Myocyte (in vitro differentiated cells): ENCODE results near the gene RUFY1. TPM values are rescaled to one million over a fixed set of nuclear protein-coding genes. Genes with fewer than 3 reads are reported as not detected.

ENCODE experiments used
- DNase-seq: peaks from one replicate; pipeline ENCODE4 v3.0.0-alpha.2; 2012; ENCODE audit warnings: low read depth
- total RNA-seq: library from RNA; depleted of rRNA; stranded (reverse); fragments of >200 nt; gene quantifications from 2 replicates; pipeline ENCODE4 v1.2.3, GENCODE V29; 2014

RUFY1 gene
- total RNA-seq, 1 donor from 2014 or later, result 38.2 TPM

DNA sequence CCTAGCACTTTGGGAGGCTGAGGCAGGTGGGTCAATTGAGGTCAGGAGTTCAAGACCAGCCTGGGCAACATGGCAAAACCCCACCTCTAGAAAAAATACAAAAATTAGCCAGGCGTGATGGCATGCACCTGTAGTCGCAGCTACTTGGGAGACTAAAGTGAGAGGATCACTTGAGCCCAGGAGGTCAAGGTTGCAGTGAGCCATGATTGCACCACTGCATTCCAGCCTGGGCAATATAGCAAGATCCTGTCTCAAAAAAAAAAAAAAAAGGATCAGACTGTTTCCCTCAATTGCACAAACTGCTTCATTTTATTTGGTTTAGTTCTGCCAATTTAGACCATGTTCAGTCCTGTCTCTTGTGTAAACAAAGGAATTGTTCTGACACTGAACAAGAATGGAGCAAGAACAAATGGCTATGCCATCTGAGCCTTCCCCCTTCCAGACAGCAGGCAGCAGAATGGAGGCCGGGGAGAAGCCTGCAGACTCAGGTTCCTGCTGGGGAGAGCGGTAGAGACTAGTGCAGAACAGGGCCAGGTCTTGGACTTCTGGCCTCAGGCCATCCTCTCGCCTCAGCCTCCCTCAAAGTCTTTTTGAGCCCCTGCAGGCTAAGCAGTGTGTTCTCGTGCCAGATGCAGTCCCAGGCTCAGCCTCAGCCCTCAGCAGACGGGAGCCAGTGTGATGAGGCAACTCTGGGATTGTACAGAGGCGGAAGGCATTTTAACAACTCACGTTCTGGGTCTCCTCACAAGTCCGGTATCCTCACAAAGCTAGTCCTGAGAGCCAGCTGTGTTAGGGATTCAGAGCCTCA lies 54.9 kb downstream of the RUFY1 start:
- no peak for DNase-seq

DNA sequence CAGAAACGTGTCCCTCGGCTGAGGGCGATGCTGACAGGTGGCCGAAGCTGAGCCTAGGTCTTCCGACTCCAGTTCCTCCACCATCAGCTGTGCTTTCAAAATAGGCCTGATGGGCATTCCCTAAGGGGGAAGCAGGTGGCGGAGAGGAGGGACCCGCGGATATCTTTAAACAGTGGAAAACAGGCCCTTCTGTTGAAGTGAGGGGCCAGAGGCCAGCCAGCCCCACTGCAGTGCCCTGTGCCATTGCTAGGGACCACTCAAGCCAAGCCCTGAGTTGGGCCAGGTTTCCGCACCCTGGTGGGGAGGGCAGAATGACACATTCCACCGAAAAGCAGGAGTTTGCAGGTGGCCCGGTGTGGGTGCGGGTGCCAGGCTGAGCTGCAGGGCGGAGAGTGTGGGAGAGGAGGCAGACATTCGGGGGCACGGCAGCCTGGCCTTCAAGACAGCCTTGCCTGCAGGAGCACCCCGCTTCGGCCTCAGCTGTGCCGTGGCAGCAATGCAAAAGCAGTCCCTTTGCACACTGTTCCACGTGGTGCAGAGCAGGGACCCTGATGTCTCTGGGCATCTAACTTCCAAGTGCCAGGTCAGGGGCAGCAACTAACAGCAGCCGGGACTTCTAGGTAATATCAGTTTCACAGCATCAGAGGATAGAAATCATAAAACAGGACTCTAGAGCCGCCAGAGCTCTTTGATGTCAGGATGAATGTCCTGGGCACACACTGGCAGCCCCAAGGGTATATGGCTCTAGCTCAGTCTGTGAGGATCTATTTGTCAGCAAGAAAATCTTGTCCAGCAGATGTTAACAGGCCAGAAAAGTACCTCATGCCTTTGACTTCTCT lies 55.9 kb downstream of the RUFY1 start:
- DNase-seq, result peak; percentile 72

DNA sequence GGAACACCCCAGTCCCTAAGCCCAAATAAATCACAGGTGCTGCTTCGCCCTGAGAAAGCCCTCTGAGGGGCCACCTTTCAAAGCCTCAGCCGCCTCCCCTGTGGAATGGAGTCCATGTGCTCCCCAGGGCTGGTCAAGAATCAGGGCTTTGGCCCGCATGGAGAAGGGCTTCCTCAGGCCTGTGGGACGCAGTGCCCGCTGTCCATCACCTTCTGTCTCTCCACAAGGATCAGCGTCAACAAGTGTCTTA lies 56.5 kb downstream of the RUFY1 start:
- DNase-seq, result no peak

DNA sequence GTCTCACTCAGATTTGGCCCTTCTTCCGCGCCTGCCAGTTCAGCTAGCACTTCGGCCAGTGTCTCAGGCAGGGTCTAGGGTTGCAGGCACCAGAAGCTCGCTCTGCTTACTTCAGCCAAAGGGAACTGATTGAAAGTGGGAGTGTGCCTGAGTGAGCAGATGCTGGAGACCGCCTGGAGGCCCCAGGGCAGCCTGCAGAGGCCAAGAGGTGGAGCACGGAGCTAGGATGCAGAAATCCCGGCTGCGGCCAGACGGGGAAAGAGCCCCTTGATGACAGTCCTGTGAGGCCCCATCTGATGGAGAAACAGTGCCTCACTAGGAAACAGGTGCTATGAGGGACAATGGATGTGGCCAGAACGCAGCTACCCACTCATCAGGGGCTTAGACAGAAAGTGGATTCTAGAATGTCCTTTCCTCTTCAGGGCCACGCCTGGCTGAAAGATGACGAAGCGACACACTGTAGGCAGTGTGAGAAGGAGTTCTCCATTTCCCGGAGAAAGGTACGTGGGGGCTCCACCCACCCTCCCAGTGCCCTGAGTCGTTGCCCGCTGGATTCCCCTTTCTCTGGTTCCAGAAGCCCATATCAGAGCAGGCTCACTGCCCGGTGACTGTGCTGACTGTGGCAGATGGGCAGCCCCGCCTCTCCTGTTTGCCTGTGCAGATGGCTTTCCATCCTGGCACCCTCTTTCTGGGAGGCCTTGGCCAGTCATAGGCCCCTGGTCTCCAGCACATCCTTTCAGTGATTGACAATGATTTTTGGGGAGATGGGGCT lies 57.0 kb downstream of the RUFY1 start:
- peak; percentile 61 for DNase-seq

DNA sequence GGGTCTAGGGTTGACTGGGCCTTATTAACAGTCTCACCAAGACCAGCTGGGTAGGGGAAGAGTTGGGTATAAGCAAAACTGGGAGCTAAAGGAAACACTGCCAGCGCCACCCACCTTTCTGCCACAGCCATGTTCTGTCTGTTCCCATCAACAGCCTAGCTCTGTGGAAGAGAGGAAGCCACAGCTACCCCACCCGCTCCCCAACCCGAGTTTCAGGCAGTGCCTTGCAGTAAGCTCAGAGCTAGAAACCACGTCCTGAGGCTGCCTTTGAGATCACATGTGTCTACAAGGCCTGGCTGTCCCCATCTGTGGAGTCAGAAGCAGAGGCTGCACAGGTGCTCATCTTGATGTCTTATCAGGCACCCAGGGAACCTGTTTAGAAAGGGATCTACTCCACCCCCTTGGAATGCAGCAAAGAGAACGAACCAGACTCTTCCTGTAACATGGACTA lies 57.8 kb downstream of the RUFY1 start:
- peak; percentile 67 for DNase-seq

DNA sequence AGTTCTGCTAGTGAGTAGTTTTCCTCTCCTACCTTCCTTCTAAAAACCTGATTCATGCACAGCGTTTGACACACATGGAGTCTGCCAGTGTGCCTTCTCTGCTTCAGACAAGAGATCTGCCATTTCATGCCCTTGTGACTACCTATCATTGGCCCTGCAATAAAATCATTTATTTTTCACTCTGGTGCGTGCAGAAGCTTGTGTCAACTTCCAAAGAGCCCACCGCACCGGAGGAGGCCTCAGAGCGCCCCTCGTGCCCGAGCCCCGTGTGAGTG lies 59.4 kb downstream of the RUFY1 start:
- DNase-seq, result no peak

DNA sequence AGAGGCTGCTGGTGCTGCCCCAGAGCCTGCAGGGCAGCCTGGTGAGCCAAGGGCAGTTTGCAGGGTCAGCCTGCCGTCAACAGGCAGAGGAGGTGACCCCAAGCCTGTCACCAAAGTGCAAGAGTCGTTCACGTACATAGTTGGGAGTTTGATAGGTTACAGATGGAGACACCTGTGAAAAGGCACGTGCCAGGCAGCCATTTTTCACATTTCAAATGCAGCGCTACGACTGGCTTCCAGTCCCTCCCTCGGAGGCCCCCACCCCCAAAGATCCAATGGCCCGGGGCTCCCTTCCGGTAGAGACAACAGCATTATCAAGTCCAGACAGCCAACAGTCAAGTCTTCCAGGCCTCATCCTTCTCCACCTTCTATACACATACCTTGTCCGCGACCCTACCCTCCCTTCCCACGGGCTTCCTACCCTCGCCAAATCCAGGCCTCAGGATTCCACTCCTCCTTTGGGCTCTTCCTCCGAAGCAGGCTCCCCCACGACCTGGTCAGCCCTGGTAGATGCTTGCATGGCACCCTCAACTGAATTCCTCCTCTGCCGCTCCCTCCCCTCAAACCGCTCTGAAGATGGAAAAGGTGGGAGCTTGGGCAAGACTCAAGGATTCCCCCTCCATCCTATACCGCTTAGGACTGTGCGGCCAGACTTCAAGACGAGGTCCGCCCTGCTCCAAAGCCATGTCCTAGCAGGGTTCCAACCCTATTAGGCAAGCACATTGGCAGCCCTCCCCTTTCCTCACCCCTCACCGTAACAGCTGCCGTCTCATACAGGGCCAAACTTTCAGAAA lies 60.0 kb downstream of the RUFY1 start:
- DNase-seq, result no peak

DNA sequence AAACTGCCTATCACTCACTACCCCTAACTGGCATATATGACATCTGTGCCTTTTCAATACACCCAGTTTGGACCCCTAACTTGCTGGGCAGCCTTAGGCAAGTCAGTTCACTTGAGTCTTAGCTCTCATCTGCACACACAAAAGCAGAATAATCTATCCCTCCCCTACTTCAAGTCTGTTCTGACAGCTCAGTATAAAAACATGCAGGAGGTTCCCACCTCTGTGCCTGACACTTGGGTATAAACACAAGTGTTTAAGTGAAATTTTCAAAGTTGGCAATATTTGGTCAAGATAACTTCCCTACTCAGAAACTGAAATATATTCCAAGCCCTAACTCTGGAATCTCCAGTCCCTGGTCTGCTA lies 60.5 kb downstream of the RUFY1 start:
- no peak for DNase-seq

DNA sequence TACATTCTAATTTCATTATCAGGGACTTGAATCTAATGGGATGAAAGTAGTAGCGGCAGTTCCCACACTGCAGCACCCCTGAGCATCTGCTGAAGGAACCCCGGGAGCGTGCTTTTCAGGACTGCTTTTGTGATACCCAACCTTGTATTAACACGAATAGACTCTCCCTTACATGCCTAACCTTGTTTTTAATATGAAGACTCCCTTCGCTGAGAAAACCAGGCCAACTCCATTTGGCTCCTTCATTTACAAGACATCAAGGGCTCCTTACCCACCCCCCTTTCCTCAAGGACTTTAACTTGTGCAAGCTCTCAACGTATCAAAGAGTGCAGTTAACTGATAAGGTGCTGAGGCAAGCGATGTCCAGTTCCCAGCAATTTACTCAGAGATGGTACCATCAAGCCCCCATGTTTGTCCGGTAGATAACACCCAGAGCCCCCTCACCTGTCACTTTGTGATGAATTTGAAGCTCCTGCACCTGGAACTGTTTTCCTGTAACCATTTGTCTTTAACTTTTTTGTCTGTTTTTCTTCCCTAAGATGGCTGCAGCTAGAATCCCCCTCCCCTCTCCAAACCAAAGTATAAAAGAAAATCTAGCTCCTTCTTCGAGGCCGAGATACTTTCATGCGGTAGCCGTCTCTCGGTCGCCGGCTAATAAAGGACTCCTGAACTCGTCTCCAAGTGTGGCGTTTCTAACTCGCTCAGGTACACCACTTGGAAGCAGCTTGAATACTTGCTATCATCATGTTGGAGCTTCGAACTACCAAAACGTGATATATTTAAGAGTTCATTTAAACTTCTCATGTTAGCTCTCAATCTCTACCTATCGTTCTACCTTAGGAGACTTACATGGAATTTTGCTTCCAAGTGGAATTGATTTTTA lies 62.5 kb downstream of the RUFY1 start:
- no peak for DNase-seq

DNA sequence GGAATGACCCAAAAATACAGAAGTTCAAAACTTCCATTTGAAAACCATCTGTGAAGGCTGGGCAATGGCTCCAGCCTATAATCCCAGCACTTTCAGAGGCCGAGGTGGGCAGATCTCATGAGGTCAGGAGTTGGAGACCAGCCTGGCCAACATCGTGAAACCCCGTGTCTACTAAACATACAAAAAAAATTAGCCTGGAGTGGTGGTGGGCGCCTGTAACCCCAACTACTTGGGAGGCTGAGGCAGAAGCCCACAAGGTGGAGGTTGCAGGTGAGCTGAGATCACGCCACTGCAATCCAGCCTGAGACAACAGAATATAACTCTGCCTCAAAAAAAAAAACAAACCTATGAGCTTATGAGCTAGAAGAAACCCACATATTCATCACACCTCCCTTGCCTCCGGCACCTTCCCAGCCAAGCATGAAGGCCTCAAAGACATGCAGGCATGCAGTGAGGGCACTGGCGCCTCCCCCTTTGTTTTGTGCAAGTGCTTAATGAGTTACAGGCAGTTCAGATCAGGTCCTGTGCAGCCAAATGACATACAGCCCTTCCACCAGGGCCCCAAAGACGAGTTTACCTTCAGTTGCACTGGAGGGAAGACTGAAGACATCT lies 63.2 kb downstream of the RUFY1 start:
- no peak for DNase-seq

DNA sequence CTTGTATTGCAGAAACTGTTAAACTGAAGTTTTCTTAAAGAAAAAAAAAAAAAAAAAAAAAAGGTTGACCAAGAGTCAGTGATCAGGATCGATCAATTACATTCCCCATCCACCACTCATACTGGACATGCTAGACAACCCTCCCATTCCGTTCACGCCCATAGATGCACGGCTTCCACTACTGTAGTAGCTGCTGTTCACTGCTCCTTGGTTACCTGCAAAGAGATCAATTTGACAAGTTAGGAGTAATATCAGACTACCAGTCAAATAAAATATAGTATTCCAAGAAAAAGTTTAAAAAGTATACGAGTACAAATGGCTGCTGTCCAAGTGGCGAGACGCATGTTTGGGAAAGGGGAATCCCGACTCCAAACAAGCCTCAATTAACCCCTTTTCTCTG lies 64.4 kb downstream of the RUFY1 start:
- DNase-seq, result no peak

DNA sequence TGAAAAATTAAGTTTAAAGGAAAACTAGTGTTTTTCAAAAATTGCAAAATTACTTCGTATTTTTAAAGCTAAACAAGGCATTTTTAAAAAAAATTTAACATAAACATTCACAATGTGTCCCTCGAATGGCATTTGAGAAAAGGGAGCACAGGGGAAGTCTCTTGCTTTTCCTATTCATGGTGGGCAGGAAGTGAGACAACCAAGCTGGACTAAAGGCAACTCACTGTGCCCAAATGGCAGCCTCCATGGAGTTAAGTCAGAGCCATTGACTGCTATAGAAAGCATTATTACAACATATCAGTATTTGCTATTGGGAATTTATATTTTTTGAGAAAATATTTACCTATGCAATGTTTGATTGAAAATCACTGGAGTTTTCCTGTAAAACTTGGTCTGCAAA lies 64.8 kb downstream of the RUFY1 start:
- no peak for DNase-seq

DNA sequence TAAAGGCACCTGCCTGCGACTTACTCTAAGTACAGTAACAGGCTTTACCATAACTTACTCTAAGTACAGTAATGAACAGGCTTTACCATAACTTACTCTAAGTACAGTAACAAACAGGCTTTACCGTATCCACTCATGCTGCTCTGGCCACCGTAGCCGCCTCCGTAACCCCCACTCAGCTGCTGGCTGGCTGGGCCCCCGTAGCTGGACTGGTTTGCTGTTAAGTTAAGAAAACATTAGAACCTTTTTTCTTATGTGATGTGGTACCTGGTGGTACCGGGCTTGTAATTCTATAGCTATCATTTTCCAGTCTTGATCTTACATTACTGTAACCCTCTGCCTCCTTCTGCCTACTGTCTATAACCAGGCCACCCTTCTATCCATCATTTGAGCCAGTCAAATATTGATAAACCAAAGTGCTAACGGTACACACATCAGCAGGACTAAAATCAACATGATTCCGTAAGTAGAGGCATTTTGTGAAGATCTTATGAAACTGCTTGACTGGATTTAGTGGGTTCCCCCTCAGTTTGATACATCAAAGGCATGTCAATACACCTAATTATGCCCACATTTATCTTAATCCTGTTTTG lies 65.7 kb downstream of the RUFY1 start:
- DNase-seq, result no peak

DNA sequence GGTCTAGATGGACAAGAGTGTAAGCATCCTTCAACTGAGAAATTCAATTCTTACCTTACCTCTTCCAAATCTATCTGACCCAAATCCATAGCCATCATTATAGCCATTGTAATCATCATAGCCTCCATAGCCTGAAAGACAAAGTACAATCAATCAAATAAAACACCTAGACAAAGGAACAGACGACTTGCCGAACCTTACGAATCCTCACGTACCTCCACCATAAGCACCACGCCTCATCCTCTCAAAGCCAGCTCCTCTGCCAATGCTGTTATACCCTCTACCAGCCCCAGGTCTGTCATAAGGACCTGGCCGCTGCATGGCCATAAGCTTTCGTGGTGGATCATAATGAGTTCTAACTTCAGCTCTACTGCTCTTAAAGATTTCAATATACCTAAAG lies 67.6 kb downstream of the RUFY1 start:
- DNase-seq, result no peak

DNA sequence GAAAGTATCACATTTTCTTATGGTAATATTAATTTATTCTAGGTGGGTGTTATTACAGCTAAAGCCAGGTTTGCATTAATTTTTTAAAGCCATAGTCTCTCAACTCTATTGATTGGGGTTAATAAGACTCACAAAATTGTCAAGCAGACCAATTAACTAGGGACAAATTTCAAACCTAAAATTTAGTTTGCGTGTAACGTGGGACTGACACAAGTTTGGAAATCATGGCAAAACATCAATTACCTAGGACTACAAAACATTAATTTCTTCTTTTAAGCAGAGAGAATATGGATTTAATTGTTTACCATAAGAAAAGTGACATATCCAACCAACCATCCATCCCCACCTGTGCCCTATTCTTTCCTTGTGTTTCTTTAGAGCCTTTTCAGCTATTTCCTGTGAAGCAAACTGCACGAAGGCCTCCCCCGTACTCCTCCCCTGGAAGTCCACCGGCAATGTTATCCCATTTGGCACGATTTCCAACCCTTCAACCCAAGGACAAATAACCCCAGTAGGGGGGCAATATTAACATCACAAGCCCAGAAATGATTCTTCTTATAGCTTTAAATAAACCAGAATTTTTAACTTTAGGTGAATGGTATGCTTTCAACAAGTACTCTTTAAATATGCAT lies 68.7 kb downstream of the RUFY1 start:
- DNase-seq, result no peak

DNA sequence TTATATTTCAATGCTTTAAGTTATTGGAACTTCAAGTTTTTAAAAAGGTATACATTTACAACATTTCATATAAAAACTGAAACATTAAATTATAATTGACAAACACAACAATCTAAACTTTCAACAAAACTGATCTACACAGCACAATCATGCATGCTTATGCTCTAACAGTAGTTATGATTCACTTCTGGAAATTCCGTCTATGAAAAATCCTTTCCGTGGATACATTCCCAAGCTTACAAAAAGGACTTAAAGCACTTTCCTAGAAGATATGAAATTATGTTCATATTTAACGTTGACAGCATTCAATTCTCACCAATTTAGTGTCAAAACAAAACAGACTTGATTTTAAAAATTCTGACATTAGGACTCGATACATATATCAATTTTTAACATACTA lies 69.4 kb downstream of the RUFY1 start:
- DNase-seq, result no peak

DNA sequence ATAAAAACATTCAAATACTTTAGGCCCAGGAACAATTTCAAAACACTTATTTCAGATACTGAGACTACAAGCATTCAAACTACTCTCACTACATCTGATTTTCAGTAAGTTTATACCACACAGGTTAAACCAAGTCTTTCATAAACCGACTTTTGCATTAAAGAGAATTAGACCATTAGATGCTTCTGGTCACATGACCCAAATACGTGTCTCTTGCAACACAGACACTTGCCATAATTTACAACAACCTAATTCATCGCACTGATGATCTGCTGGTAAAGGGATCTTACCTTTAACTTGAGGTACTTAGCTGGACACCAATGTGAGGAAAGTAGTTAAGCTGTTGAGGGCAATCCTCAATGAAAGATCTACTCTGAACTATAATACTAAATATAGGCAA lies 69.9 kb downstream of the RUFY1 start:
- no peak for DNase-seq

DNA sequence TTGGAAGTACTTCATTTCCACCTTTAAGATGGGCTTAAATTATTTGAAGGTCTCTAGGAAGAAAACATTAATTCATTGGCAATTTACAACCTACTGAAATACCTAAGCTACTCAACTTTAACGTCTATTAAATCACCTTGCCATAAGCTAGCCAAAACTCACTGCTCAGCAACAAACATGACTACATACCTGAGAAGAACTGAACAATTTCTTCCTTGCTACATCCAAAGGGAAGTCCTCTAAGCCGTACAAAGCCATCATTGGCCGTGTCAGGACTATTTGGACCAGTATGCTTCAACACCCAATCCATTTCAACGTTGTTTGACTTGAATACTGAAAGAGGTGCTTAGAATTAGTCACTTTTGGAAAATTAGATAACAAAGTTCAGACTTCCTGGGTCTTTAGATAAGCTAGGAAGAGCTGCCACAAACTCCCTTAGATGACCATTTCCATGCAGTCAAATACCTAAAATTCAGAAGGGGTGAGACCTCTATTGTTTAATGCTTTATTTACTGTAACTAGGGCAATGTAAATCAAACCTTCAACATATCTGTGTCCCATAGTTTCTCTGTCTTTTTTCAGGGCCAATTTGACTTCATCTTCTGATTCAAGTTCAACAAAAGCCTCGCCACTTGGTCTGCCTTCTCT lies 70.5 kb downstream of the RUFY1 start:
- DNase-seq, result no peak
